Neural progenitor cell (in vitro differentiated cells): ENCODE results near the gene LRRTM1.

ENCODE experiments used
- EZH2 ChIP-seq: fragments of 200-600 bp; sonication (generic); IDR thresholded peaks from 2 replicates; pipeline ENCODE4 v1.6.1; 2017; ENCODE audit warnings: antibody characterized with exemption, mild to moderate bottlenecking, moderate library complexity
- TF ChIP-seq, protein P1 (sequence below): fragments of 200-600 bp; sonication (generic); IDR thresholded peaks from 2 replicates; pipeline ENCODE4 v1.5.1; 2017; ENCODE audit warnings: antibody characterized with exemption, mild to moderate bottlenecking

DNA sequence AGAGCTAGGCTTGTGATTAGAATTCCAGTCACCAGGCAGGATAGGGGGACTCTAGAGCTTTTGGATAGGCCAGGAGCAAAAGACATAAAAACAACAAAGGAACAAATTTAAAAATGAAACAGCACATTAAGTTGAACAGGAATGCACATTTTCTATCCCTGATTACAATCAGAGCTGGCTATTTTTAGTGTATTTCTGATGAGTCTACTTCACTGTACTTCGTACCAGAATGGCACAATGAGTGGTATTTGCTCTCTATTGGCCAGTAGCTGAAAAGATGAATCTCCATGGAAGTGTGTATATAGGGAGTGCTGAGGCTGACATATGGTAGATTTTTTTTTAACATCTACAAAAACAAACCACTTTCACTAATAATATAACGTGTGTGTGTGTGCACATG lies 34.2 kb upstream of the LRRTM1 start:
- no peak for TF ChIP-seq EZH2
- TF ChIP-seq, protein P1, sequence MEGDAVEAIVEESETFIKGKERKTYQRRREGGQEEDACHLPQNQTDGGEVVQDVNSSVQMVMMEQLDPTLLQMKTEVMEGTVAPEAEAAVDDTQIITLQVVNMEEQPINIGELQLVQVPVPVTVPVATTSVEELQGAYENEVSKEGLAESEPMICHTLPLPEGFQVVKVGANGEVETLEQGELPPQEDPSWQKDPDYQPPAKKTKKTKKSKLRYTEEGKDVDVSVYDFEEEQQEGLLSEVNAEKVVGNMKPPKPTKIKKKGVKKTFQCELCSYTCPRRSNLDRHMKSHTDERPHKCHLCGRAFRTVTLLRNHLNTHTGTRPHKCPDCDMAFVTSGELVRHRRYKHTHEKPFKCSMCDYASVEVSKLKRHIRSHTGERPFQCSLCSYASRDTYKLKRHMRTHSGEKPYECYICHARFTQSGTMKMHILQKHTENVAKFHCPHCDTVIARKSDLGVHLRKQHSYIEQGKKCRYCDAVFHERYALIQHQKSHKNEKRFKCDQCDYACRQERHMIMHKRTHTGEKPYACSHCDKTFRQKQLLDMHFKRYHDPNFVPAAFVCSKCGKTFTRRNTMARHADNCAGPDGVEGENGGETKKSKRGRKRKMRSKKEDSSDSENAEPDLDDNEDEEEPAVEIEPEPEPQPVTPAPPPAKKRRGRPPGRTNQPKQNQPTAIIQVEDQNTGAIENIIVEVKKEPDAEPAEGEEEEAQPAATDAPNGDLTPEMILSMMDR: no peak
